Measurements from ENCODE around the gene FAM240B. TPM values are rescaled to one million over a fixed set of nuclear protein-coding genes. Genes with fewer than 3 reads are reported as not detected.

The FAM240B gene
- total RNA-seq, 1 donor from 2014 or later, result not detected

- TF ChIP-seq CTCF (conservative IDR thresholded peaks at IDR 0.05; ENCODE audit: low read depth, low read length), result no peak
- H3K4me3 ChIP-seq (ENCODE audit: low read depth, low read length), result no peak overlapping the region
- DNase-seq (ENCODE audit: low read depth), result no peak
These were observed 75.3 kb downstream of the FAM240B start for GRCh38 chr9:38644601-38645000.

Other genes with a start within 250 kb of the FAM240B start
- 2.7 and 3.1 TPM in 2 replicates for gene ANKRD18A, start 99.5 kb downstream of the FAM240B start, total RNA-seq